Glutamatergic neuron (in vitro differentiated cells): ENCODE measurements around the gene NCF4. TPM values are rescaled to one million over a fixed set of nuclear protein-coding genes. Genes with fewer than 3 reads are reported as not detected.

Experiments used
- DNase-seq: peaks from one replicate; pipeline ENCODE4 v3.0.0; 2022
- H3K27ac Mint-ChIP-seq: one replicate; pipeline ENCODE4 v1.8.0; 2020; ENCODE audit warnings: mild to moderate bottlenecking, mixed read lengths, inconsistent platforms; ENCODE audit not compliant: unreplicated experiment
- H3K27me3 Mint-ChIP-seq: one replicate; pipeline ENCODE4 v1.8.0; 2020; ENCODE audit warnings: mild to moderate bottlenecking, moderate library complexity, mixed read lengths, inconsistent platforms; ENCODE audit not compliant: unreplicated experiment
- H3K36me3 Mint-ChIP-seq: one replicate; pipeline ENCODE4 v1.8.0; 2020; ENCODE audit warnings: mild to moderate bottlenecking, mixed read lengths, inconsistent platforms; ENCODE audit not compliant: unreplicated experiment
- H3K4me1 Mint-ChIP-seq: one replicate; pipeline ENCODE4 v1.8.0; 2020; ENCODE audit warnings: mild to moderate bottlenecking, low read depth, mixed read lengths, inconsistent platforms; ENCODE audit not compliant: unreplicated experiment
- H3K4me3 Mint-ChIP-seq: one replicate; pipeline ENCODE4 v1.8.0; 2020; ENCODE audit warnings: mild to moderate bottlenecking, mixed read lengths, inconsistent platforms; ENCODE audit not compliant: unreplicated experiment
- H3K9me3 Mint-ChIP-seq: one replicate; pipeline ENCODE4 v1.8.0; 2020; ENCODE audit warnings: mild to moderate bottlenecking, moderate library complexity, mixed read lengths, inconsistent platforms; ENCODE audit not compliant: unreplicated experiment
- total RNA-seq: library from RNA; stranded (reverse); fragmentation: NEBNext Ultra II Directional; extraction: Animal tissue kit (Norgen Biotek cat#: 25700); gene quantifications from one replicate; pipeline ENCODE4 v1.2.1, GENCODE V29; 2021; ENCODE audit not compliant: unreplicated experiment
- TF ChIP-seq, protein P1 (sequence below): fragments of 200-600 bp; sonication (generic); IDR thresholded peaks from one replicate; pipeline ENCODE4 v1.5.0; 2021; ENCODE audit not compliant: partially characterized antibody, unreplicated experiment

NCF4 gene
- total RNA-seq, 1 donor from 2014 or later: not detected

DNA sequence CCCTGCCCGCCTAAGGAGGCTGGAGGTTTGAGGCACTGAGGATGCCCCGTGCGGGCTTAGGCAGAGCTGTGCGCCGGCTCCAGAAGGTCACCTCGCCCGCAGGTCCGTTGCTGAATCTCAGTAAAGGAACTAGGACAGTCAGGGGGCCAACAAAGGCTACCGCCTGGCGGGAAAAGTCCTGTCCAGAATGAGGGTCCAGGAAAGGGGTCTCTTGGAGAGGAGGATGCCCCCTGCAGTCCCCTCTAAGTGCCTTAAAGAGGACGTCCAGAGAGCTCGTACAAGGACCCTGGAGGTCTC is 44.5 kb upstream of the NCF4 start:
- Mint-ChIP-seq H3K4me1 (peaks cover 6% of the 10 kb centered on the region), H3K27ac (no peak overlapping the region), H3K9me3 (peaks cover 11% of the 10 kb centered on the region), H3K36me3 (no peaks in the 10 kb centered on the region), H3K27me3 (peaks cover 7% of the 10 kb centered on the region), H3K4me3 (no peak overlapping the region)
- TF ChIP-seq, protein P1, sequence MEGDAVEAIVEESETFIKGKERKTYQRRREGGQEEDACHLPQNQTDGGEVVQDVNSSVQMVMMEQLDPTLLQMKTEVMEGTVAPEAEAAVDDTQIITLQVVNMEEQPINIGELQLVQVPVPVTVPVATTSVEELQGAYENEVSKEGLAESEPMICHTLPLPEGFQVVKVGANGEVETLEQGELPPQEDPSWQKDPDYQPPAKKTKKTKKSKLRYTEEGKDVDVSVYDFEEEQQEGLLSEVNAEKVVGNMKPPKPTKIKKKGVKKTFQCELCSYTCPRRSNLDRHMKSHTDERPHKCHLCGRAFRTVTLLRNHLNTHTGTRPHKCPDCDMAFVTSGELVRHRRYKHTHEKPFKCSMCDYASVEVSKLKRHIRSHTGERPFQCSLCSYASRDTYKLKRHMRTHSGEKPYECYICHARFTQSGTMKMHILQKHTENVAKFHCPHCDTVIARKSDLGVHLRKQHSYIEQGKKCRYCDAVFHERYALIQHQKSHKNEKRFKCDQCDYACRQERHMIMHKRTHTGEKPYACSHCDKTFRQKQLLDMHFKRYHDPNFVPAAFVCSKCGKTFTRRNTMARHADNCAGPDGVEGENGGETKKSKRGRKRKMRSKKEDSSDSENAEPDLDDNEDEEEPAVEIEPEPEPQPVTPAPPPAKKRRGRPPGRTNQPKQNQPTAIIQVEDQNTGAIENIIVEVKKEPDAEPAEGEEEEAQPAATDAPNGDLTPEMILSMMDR: no peak
- no peak for DNase-seq

GRCh38 chr22:36816636-36817524 is 43.9 kb upstream of the NCF4 start, which contains the start of gene PVALB:
PVALB (minus strand) TSS chr22:36817035; CDS start chr22:36817005, 30 bp downstream.
- DNase-seq: peak; percentile 51
- Mint-ChIP-seq H3K27ac (no peak within 1 kb of the TSS), H3K4me1 (peaks cover 6% of the 10 kb centered on the region), H3K9me3 (peaks cover 11% of the 10 kb centered on the region), H3K4me3 (peak within 1 kb of the TSS; percentile 74), H3K27me3 (peaks cover 7% of the 10 kb centered on the region), H3K36me3 (no peaks in the 10 kb centered on the region)
- TF ChIP-seq, protein P1: no peak

DNA sequence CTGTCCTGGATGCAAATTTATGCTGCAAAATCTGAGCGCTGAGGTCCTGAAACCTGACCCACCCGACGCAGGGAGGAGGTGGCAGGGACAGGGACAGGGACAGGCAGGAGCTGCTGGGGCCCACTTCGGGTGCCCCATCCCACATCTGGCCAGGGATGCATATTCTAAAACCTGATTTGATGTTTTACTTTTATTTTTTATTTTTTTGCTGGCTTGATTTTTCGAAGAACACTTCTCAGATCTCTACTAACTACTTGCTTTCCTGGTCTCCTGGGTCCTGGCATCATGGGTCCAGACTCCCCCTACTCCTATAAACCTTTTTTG is 43.3 kb upstream of the NCF4 start:
- DNase-seq: no peak
- Mint-ChIP-seq H3K4me1 (peaks cover 6% of the 10 kb centered on the region), H3K36me3 (no peaks in the 10 kb centered on the region), H3K27ac (no peak overlapping the region), H3K4me3 (peak overlapping the region; percentile 74), H3K27me3 (peaks cover 7% of the 10 kb centered on the region), H3K9me3 (peaks cover 11% of the 10 kb centered on the region)
- TF ChIP-seq, protein P1: no peak

DNA sequence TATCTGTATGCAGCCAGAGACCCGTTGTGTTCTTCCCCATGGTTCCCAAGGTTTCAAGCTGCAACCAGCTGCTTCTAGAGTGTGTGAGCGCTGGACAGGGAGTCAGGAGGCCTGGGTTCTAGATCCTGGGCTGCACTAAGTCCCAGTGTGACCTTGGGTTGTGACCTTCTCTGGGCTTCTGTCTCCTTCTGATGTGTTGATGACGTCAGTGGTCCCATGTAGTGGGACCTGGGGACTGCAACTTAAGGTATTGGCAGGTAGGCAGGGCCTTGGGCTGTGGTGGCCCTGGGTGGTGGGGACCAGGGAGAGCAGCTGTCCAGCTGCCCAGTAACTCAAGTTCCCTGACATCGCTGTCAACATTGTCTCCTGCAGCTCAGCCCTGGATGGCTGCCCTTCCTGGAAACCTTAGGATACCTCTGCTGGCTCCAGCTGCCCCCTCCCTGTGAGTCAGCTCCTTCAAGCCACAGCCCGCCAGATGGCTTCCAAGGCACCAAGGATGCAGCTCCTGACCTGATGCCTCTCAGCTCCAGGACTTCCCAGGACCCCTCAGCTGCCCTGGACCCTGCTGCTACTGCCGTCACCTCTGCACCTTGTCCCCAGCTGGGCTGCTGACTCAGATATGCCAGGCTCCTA is 42.7 kb upstream of the NCF4 start:
- TF ChIP-seq, protein P1: no peak
- Mint-ChIP-seq H3K9me3 (peaks cover 9% of the 10 kb centered on the region), H3K4me3 (peak overlapping the region; percentile 74), H3K36me3 (no peaks in the 10 kb centered on the region), H3K27ac (no peak overlapping the region), H3K4me1 (peaks cover 6% of the 10 kb centered on the region), H3K27me3 (peaks cover 7% of the 10 kb centered on the region)
- peak; percentile 52 for DNase-seq

GRCh38 chr22:36819112-36819511 is 41.7 kb upstream of the NCF4 start:
- DNase-seq: no peak
- Mint-ChIP-seq H3K4me1 (peaks cover 3% of the 10 kb centered on the region), H3K9me3 (peaks cover 9% of the 10 kb centered on the region), H3K27ac (no peak overlapping the region), H3K27me3 (peaks cover 5% of the 10 kb centered on the region), H3K4me3 (no peak overlapping the region), H3K36me3 (no peaks in the 10 kb centered on the region)
- TF ChIP-seq, protein P1: no peak
